ENCODE data around the gene DBR1. TPM values are rescaled to one million over a fixed set of nuclear protein-coding genes. Genes with fewer than 3 reads are reported as not detected.
"Not testable (repeated sequence)": the region's sequence is repeated elsewhere in the genome, so short reads cannot be mapped to it uniquely, and the experiment has no call there.

The DBR1 gene
- polyA plus RNA-seq, 3 donors: 17.9 to 22.1 (median 21.2) TPM

DNA sequence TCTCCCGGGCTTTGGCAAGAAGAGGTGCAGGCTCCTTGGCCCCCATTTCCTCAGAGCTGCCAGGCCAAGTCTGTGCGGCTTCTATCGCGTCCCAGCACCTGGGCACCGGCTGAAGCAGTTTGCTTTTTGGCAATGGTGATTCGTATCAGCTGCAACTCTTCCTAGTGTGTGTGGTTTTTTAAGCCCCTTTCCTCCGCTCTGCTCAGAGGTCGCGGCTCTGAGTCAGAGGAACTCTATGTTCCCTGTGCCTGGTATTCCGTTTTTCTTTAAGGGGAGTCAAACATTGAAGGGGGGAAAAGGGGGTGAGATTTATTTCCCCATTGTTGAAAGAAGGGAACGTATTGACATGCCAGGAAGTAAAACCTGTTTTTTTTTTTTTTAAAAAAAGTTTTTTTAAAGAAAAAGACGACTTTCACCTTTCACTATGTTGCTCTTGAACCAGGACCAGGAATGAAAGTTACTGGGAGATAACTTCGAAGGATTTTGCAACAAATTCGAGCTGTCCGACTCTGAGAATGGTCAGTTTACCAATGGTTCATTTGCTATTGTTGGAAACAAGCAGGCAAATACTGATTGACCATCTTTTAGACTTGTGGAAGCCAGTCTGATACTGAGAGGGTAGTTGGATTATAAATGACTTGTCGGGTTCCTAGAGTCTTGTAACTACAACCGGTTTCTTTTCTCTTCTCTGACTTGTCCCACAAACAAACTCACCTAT is 13.5 kb upstream of the DBR1 start:
- no peak for DNase-seq

- DNase-seq: peak; percentile 90
These were observed 12.7 kb upstream of the DBR1 start, which contains the start of gene ARMC8 for GRCh38 chr3:138187296-138188012. ARMC8 (plus strand) TSS chr3:138187301; CDS start chr3:138187555, 254 bp downstream.

DNA sequence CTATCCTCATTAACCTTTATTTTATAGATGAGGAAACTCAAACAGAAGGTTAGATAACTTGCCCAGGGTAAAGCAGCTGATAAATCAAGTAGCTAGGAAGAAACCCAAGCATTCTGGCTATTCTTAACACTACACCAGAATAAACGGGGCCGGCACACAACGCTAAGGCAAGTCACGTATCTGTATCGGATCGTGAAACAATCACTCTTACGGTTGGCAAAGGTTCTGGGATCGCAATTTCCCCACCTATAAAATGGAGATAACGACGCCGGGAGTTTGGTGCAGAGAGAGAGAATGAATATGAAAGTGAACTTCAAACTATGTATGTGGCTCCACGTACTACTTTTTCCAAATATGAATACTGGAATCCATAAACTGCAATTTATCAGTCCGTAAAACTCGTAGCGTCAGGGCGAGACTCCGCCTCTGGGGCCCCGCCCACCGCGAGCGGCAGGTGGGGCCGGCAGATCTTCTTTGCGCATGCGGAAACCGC is 12.1 kb upstream of the DBR1 start:
- no peak for DNase-seq

DNA sequence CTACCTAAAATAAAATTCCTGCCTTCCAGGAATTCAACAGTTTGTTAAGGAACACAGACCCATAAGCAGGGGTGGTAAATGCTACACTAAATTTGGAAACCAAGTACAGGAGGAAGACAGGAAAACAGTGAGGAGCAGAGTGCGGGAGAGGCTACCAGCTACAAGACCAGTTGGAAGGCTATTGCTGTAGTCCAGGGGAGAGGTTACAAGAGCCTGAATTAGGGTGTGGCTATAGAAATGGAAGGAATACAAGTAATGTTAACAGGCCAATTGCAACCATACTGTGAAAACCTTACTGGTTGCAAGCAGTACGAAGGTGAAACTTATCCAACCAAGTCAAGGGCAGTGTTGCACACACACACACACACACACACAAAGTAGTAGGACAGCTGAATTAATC is 11.5 kb upstream of the DBR1 start:
- DNase-seq: no peak

DNA sequence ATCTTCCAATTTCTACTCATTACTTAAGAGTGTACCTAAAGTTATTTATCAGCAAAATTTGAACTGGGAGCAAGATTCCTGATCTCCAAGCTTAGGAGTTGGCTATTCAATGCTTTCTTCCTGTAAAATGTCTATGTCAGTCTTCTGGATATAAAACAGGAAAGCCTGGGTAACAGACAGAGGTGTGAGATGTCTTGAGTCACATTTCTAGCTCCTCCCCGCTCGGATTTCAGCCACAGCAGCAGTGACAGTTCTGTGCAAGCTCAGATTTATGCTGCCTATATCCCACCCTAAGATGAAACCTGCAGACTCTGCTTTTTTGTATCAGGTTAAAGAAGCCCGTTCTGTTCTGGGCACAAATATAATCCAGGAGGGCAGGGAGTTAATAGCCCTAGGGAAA is 10.3 kb upstream of the DBR1 start:
- DNase-seq: peak; percentile 15

GRCh38 chr3:138180375-138181029 is 5.8 kb upstream of the DBR1 start:
- no peak for DNase-seq

DNA sequence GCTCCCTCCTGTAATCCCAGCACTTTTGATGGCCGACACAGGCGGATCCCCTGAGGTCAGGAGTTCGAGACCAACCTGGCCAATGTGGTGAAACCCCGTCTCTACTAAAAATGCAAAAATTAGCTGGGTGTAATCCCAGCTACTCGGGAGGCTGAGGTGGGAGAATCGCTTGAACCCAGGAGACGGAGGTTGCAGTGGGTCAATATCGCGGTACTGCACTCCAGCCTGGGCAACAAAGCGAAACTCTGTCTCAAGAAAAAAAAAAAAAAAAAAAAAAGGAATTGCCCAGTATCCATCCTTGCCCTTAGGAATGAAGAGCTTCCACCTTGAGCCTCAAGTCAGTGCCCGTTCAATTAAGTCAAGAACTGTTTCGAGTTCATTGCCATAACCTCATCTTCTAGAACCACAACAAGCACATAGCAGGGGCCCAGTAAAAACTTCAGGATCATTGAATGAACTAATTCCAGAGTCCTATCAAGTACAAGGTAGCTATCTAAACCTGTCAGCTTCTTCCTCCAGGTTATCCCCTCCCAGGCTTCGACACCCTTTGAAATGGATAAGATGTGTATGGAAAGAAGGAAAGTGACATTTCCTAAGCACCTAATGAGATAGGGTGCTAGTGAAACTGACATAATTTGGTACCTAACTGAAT is 826 bp downstream of the DBR1 start:
- DNase-seq: no peak

- no peak for DNase-seq
These were observed 2.1 kb downstream of the DBR1 start for GRCh38 chr3:138172625-138173024.

GRCh38 chr3:138165061-138165460 is 9.7 kb downstream of the DBR1 start:
- DNase-seq: no peak

DNA sequence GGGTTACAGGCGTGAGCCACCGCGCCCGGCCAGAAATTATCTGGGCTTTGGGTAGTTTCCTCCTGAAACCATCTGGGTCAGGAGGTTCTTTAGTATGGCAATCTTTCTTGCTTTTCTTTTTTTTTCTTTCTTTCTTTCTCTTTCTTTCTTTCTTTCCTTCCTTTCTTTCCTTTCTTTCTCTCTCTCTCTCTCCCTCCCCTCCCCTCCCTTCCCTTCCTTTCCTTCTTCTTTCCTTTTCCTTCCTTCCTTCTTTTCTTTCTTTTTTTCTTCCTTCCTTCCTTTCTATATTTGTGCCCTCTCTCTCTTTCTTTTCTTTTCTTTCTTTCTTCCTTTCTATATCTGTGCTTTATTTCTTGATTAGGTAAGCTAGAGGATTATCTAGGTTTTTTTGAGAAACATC is 17.0 kb downstream of the DBR1 start:
- no peak for DNase-seq

- DNase-seq: no peak
These were observed 20.2 kb downstream of the DBR1 start for GRCh38 chr3:138154534-138154933.

- no peak for DNase-seq
These were observed 26.2 kb downstream of the DBR1 start for GRCh38 chr3:138148503-138148902.

GRCh38 chr3:138142181-138142580 is 32.5 kb downstream of the DBR1 start:
- not testable (repeated sequence) for DNase-seq

DNA sequence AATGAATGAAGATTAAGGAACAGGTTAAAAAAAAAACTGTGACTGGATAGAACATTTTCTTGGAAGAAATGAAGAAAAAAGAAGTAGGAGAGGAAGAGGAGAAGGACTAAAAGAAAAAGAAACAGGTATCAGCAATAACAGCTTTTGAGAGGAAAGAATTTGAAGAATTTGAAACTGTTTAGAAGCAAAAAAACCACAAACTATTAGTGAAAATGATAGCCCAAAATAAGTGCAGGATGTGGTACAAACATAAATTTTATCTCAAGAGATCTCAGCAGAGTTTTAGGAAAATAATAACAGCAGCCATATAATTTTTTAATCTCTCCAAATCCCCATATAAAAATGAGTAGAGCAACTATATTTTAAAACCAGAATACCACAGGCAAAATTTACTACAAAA is 33.8 kb downstream of the DBR1 start:
- no peak for DNase-seq

DNA sequence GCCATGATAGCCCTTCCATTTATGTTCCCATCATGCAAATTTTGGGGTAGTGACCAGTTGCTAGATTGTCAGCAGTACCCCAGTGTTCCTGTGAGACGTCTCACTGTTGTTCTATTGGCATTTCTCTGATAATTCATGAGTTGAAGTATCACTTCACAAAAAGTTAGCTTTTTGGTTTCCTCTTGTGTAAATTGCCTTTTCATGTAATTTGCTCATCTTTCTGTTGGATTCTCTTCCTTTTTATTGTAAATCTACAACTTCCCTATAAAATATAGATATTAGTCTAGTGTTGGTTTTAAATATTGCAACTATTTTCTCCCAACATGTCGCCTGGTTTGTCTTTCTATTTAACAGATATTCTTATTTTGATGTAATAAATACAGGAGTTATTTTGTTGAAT is 35.0 kb downstream of the DBR1 start:
- no peak for DNase-seq

- DNase-seq: no peak
These were observed 36.9 kb downstream of the DBR1 start for GRCh38 chr3:138137861-138138260.

- DNase-seq: no peak
These were observed 38.5 kb downstream of the DBR1 start for GRCh38 chr3:138136201-138136600.

- no peak for DNase-seq
These were observed 38.9 kb downstream of the DBR1 start for GRCh38 chr3:138135833-138136194.

DNA sequence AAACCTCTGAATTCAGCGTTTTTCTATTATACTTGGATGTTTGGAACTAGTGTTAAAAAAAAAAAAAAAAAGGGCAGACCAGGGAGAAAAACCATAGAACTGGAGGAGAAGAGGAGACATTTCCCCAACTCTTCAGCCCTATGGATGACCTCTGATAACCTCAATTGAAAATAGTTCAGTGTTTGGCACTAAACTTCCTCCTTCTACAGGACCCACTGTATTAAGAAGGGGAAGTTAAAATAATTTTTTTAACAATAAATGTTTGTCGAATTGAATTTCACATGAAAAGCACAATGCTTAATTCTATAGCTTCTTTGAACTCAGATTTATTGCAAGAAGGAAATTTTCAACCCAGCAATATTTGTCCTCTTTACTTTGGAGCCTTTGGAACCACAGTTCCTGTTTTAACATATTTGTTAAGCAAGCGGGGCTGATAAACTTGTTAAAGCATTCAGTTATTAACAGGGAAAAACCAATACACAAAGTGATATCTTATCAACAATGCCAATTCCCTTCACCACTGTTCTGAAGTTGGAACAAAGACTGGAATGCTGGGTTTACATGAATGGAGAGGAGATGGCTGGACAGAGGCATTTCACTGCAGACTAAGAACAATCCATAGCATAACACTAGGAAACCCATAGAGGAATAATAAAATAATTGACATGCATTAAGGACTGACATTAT is 39.4 kb downstream of the DBR1 start:
- no peak for DNase-seq

- DNase-seq: no peak
These were observed 42.5 kb downstream of the DBR1 start, which contains the start of gene A4GNT for GRCh38 chr3:138132239-138132638. A4GNT (minus strand) TSS chr3:138132390; CDS start chr3:138131256, 1,134 bp downstream.

DNA sequence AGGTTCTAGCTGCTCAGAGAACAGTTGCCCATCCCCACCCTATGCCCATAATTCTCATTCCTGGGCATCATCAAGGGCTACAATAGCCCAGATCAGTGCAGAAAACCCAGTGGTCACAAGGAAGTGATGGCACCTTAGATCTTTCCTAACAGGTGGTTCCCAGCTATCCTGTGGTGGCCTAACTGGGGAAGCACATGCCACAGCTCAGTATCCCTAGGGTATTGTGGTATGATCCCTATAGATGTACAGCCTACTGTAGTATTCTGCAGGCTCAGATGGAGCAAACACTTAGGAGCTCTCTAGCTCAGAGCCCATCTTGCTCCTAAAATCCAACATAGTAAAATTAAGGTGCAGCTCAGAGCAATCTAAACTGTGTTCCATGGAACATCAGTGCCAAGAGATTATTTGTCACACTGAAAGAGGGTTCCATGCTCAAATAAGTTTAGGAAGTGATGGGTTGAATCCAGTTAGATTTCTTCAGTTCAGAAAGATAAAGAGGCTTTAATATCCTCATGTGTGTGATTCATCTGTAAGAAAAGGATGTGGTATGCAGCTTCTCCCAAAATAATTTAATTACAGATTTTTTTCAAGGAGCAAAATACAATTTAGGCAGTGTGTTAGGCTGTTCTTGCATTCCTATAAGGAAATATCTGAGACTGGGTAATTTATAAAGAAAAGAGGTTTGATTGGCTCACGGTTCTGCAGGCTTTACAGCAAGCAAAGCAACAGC is 46.9 kb downstream of the DBR1 start:
- no peak for DNase-seq
